HCT116 (cell line): ENCODE results near the gene HOXB8.
A peak's percentile ranks its signal among the peaks of the same experiment; 100 is the strongest.

Experiments
- POLR2A ChIP-seq: IDR thresholded peaks from 2 replicates; pipeline ENCODE4 v1.7.0; 2011; ENCODE audit warnings: borderline replicate concordance; ENCODE audit not compliant: insufficient read depth, insufficient read length; ENCODE audit errors: extremely low read depth
- POLR2AphosphoS5 ChIP-seq: IDR thresholded peaks from 2 replicates; pipeline ENCODE4 v1.6.1; 2011; ENCODE audit warnings: mild to moderate bottlenecking, low read depth, low read length, moderate library complexity
- TF ChIP-seq, protein P1 (sequence below), 3 experiments: fragments of 200-600 bp in 1 of 3; sonication (generic) in 1 of 3; IDR thresholded peaks in 2 of 3; conservative IDR thresholded peaks in 1 of 3; 2 replicates each; pipeline ENCODE4 v1.5.1; 2012 to 2017; ENCODE audit warnings: low read depth in 2 of 3, low read length in 2 of 3, antibody characterized with exemption in 1 of 3, borderline replicate concordance in 1 of 3, control low read depth in 1 of 3, mild to moderate bottlenecking in 1 of 3, mixed read lengths in 1 of 3, mixed run types in 1 of 3, moderate library complexity in 1 of 3; ENCODE audit not compliant: insufficient read depth in 1 of 3

DNA sequence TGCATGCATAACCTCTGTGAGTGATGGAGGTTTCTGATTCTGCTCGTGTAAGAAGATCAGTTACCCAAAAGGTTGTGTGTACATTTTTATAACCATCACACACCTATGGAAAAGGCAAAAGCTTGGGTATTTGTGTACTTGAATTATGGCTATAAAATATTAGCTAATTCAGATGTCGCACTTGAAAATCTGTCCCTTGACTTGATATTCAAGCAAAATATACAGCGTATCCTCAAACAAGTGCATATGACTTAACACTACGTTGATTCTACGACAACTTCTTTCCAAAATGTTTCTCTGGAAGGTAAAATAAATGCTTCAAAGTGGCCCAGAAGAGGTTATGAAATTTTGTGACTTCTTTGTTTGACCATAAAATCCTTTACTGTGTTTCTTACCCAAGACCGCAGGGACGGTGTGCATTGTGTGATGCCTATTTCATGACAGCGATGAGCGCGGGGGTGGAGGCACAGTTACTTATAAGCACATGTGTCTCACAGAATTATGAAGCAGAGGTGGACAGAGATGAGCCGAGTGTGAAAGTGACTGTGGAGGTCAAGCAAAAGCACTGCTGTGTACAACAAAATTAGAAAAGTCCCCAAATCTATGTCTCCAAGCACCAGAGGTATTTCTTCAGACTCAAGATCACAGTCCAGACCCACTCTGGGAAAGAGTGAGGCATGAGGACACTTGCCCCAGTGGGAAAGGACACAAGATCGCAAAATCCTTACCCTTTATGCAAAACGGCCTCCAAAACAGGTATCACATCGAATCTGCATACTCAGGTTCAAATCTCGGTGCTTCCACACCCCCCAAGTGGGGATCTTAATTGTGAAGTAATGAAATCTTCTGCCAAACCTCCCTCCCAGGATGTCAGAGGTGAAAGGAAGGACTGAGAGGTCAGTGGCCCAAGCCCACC is 15.2 kb upstream of the HOXB8 start:
- TF ChIP-seq, protein P1, sequence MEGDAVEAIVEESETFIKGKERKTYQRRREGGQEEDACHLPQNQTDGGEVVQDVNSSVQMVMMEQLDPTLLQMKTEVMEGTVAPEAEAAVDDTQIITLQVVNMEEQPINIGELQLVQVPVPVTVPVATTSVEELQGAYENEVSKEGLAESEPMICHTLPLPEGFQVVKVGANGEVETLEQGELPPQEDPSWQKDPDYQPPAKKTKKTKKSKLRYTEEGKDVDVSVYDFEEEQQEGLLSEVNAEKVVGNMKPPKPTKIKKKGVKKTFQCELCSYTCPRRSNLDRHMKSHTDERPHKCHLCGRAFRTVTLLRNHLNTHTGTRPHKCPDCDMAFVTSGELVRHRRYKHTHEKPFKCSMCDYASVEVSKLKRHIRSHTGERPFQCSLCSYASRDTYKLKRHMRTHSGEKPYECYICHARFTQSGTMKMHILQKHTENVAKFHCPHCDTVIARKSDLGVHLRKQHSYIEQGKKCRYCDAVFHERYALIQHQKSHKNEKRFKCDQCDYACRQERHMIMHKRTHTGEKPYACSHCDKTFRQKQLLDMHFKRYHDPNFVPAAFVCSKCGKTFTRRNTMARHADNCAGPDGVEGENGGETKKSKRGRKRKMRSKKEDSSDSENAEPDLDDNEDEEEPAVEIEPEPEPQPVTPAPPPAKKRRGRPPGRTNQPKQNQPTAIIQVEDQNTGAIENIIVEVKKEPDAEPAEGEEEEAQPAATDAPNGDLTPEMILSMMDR (IDR thresholded peaks at IDR 0.05 in 2 of 3, conservative IDR thresholded peaks at IDR 0.05 in 1 of 3; ENCODE audit: borderline replicate concordance in 1 of 3, insufficient read depth in 1 of 3, low read depth in 2 of 3, low read length in 2 of 3) = no peak
- TF ChIP-seq POLR2AphosphoS5 (0 out of 2 replicates have a peak, but pooled peaks have one; percentile 5), POLR2A (no peak)
